ENCODE measurements around the gene MBL2. TPM values are rescaled to one million over a fixed set of nuclear protein-coding genes. Genes with fewer than 3 reads are reported as not detected.
A peak's percentile ranks its signal among the peaks of the same experiment; 100 is the strongest.

MBL2 gene
- polyA plus RNA-seq, 3 donors, result not detected

- peak; percentile 10 for DNase-seq
Observed at GRCh38 chr10:52740913-52741675, 31.5 kb downstream of the MBL2 start.

- no peak for DNase-seq
Observed at GRCh38 chr10:52740155-52740549, 32.4 kb downstream of the MBL2 start.

GRCh38 chr10:52739380-52740154 is 33.0 kb downstream of the MBL2 start:
- DNase-seq, result no peak

GRCh38 chr10:52738951-52739350 is 33.6 kb downstream of the MBL2 start:
- DNase-seq, result no peak

- DNase-seq, result peak; percentile 20
Observed at GRCh38 chr10:52729271-52730104, 43.1 kb downstream of the MBL2 start.

- DNase-seq, result no peak
Observed at GRCh38 chr10:52720018-52720417, 52.6 kb downstream of the MBL2 start.

All from renal pelvis (tissue), 4 donors.